AG20443 (cell line): Measurements from ENCODE around the gene RPS15A.
"Not testable (repeated sequence)": the region's sequence is repeated elsewhere in the genome, so short reads cannot be mapped to it uniquely, and the experiment has no call there.

Experiments used
- DNase-seq: peaks from one replicate; pipeline ENCODE4 v3.0.0; 2012; ENCODE audit warnings: low spot score, mixed read lengths

The RPS15A gene

GRCh38 chr16:18796377-18796776, 6.2 kb upstream of the RPS15A start:
- no peak for DNase-seq

GRCh38 chr16:18792836-18793433, 2.8 kb upstream of the RPS15A start:
- DNase-seq: no peak

GRCh38 chr16:18789515-18789849, 652 bp downstream of the RPS15A start:
- no peak for DNase-seq

GRCh38 chr16:18788828-18789514, 1.2 kb downstream of the RPS15A start:
- DNase-seq: peak; percentile 21

DNA sequence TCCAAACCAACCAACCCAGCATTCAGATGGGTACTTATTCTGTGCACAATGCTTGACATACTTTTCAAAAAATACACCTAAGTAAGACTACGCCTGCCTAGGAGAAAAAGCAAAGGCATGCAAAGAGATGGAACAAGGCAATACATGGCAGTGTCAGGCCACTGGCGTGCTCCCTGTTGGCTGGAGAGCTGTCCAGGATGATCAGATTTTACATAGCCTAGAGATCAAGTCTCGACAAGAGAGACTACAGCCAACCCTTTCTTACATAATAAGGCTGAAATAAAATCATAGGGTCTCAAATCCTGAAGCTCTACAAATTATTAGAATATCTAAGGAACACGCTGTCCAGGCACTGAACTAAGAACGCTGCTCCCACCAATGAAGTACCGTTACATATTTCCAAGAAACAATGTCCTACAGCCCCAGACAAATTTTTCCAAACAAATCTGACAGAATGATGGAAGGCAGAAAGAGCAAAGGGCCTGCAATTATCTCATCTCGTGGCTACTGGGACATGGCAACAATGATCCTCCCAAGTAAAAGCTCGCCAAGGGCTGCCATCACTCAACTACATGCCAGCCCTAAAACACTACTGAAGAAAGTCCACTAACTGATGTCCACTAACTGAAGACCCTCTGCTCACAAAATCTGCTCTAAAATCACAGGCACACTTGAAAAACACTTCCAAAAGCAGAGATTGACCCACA, 5.1 kb downstream of the RPS15A start:
- no peak for DNase-seq

DNA sequence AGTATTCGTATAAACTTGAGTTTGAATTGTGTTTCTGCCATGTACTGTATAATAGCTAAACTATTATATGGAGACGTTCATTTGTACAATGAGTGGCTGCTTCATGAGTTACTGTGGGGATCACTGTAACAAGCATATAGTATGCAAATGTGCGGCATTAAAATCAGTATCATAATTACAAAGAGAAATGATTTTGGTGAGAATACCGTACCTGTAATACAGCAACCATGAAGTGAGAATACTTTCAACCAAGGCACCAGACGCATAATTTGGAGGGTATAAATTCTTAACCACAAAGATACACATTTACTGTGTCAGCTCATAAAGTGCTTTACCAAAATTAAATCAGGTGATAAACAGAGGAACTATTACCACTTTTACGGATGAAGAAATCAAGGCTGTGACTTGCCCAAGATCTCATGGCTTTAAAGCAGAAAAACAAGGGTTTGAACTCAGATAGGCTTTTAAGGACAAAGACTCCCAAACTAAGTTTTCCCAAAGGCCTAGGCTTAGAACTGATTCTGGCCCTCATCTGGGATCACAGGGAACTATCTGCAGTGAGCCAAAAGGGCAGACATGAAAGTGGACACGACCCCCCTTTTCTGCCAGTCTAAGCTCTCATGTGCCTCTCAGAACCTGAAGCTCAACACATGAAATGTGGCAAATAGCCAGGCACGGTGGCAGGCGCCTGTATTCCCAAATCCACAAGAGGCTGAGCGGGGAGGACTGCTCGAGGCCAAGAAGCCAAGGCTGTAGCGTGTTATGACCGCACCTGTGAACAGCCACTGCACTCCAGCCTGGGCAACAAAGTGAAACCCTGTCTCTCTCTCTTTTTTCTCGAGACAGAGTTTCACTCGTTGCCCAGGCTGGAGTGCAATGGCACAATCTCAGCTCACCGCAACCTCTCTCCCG, 6.4 kb downstream of the RPS15A start:
- no peak for DNase-seq

DNA sequence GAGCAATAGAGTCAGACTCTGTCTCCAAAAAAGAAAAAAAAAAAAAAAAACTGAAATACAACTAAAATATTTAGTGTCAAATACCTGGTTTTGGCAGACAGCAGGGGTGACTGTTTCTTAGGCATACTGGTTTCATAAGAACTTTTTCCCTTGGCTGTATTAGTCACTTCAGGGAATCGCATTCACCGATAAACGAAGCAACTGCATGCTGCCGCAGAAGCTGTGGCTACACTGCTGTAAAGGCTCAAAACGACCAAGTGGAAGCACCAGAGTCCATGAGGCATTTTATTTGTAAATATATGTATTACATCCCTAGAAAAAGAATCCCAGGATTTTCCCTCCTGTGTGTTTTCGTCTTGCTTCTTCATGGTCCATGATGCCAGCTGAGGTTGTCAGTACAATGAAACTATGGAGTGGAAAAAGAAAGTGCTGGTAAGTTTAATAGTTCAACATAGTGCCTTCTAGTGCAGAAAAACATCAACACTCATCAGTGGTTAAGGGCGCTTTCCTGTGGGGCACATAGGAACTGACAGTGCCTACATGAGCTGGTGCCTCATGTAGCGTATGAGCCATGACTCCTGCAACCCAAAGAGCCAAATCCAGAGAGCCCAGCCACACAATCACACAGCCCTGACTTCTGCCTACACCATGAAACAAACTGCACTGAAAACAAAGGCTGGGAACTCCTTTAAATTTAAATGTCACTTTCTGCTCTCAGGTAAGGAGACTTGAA, 7.3 kb downstream of the RPS15A start:
- DNase-seq: no peak

- not testable (repeated sequence) for DNase-seq
Observed at GRCh38 chr16:18781232-18781631, 8.9 kb downstream of the RPS15A start.

DNA sequence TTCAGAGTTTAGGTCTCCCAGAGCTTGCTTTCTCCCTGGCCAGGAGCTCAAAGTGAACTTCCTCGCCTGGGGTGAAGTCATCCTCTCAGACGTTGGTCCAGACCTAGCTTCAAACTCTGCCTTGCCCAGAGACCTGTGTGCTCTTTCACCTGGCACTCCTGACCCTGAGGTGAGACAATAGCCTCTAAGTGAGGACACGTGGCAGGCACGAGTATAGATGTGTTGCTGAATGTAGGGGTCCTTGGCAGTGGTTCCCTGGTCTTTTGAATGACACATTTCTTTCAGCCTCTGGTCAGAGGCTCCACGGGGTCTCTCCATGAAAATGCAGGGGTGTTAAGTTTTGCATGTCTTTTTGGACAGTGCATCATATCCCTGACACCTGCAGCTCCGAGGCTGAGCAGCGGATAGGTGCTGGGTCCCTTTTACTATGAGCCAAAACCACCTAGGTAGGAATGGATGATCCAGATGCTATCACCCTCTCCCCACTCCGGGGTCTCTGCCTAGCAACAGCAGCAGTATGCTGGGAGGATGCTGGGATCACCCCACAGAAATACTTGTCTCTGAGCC, 9.6 kb downstream of the RPS15A start:
- not testable (repeated sequence) for DNase-seq

DNA sequence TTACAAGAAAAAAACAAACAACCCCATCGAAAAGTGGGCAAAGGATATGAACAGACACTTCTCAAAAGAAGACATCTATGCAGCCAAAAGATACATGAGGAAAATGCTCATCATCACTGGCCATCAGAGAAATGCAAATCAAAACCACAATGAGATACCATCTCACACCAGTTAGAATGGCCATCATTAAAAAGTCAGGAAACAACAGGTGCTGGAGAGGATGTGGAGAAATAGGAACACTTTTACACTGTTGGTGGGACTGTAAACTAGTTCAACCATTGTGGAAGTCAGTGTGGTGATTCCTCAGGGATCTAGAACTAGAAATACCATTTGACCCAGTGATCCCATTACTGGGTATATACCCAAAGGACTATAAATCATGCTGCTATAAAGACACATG, 12.5 kb downstream of the RPS15A start:
- not testable (repeated sequence) for DNase-seq

DNA sequence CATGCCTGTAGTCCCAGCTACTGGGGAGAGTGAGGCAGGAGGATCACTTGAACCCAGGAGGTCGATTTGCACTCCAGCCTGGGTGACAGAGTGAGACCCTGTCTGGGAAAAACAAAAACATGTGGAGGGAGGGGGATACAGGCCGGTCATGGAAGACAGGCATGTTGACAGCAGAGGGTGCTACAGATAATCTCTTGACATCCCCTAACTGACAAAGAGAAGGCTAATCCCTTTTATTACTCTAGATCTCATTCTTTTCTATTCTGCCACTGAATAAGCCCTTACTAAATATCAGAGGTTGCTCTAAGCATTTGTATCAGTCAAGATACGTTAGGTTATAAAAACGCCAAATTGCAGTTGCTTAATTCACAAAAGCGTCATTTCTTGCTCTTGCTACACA, 13.8 kb downstream of the RPS15A start:
- DNase-seq: not testable (repeated sequence)

DNA sequence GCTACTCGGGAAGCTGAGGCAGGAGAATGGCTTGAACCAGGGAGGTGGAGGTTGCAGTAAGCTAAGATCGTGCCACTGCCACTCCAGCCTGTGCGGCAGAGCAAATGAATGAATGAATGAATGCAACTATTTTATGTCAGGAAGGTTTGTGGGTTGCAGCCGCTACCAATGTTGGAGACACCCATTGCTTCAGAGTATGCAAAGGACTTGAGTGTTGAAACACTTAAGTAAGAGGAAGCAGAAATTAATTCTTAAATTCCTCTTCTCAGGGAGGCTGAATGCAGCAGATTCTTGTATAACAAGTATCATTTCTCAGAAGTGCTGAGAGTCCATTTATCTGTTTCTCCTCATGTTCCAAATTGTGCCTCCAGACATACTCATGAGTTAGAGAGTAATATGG, 15.5 kb downstream of the RPS15A start:
- not testable (repeated sequence) for DNase-seq

DNA sequence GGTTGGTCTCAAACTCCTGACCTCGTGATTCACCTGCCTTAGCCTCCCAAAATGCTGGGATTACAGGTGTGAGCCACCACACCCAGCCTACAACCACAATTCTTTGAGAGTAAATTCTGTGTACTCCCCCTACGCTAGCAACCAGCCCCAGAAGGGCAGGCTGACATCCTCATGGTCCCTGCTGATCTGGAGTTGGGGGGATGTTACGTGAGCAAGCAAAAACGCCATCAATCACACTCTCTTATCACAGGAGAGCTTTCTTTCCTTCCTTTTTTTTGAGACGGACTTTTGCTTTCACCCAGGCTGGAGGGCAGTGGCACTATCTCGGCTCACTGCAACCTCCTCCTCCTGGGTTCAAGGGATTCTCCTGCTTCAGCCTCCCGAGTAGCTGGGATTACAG, 18.0 kb downstream of the RPS15A start:
- DNase-seq: not testable (repeated sequence)

- not testable (repeated sequence) for DNase-seq
Observed at GRCh38 chr16:18770336-18770962, 19.7 kb downstream of the RPS15A start.

DNA sequence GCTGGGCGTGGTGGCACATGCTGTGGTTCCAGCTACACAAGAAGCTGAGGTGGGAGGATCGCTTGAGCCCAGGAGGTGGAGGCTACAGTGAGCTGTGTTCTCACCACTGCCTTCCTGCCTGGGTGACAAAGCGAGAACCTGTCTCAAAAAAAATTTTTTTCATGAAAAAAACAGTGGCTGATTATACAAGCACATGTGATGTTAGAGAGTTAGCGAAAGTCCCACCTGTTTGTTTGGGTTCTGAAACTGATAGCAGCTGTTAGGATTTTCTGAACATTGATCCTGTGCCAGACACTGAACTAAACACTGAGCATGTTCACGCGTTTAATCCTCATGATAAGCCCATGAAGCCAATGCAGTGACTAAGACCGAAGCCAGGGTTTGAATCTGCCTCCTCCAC, 22.9 kb downstream of the RPS15A start:
- DNase-seq: not testable (repeated sequence)

GRCh38 chr16:18762713-18763112, 27.4 kb downstream of the RPS15A start:
- DNase-seq: not testable (repeated sequence)

- DNase-seq: peak; percentile 6
Observed at GRCh38 chr16:18759598-18760520, 30.3 kb downstream of the RPS15A start.

- not testable (repeated sequence) for DNase-seq
Observed at GRCh38 chr16:18757960-18758660, 32.0 kb downstream of the RPS15A start.

- not testable (repeated sequence) for DNase-seq
Observed at GRCh38 chr16:18756639-18757038, 33.5 kb downstream of the RPS15A start.
